ENCODE results near the gene LRRC27. TPM values are rescaled to one million over a fixed set of nuclear protein-coding genes. Genes with fewer than 3 reads are reported as not detected.

Gene LRRC27
- total RNA-seq, 1 donor = 13.4 TPM

DNA sequence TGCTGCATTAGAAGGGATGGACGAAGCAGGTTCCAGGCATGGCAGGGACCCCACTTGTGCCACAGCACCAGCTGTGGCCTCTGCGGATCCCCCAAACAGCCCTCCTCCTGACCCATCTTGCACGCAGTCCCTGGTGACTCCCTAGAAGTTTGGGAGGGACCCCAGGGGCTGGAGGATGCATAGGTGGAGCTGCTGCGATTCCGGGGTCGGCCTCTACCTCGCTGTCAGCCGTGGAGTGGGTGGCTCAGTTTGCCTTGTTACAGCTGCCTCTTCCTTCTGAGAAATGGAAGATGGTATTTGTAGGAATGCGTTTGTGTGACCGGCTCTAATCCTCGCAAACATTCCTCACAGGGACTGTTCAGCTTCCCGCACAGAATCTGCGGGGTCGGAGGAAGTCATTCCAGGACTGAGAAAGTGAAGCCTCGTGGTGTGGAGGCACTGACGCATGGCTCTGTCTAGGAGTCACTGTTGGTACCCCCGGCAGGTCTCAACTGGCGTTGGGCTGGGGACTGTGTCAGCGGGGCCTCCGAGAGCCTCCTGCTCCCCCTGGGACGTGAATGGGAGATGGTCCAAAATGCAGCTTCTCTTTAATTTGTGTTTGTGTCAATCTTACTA lies 82.5 kb downstream of the LRRC27 start:
- Histone ChIP-seq H4K20me1 (ENCODE audit: insufficient read depth, low read length) (peaks cover 3% of the 10 kb centered on the region), H3K4me1 (ENCODE audit: insufficient read depth, low read length) (peaks cover 16% of the 10 kb centered on the region), H3K9me3 (ENCODE audit: low read depth, low read length) (no peaks in the 10 kb centered on the region), H3K79me2 (ENCODE audit: insufficient read depth, low read length) (peaks cover 33% of the 10 kb centered on the region), H3K4me2 (ENCODE audit: insufficient read depth, low read length) (no peak overlapping the region), H3K4me3 (ENCODE audit: insufficient read depth, low read length) (no peak overlapping the region), H3K27me3 (ENCODE audit: insufficient read depth, low read length) (no peaks in the 10 kb centered on the region), H3K27ac (ENCODE audit: low read depth, low read length) (no peak overlapping the region), H3K36me3 (ENCODE audit: insufficient read depth, low read length) (no peaks in the 10 kb centered on the region), H2AFZ (ENCODE audit: low read length) (no peak overlapping the region)
- DNase-seq (ENCODE audit: insufficient read length, low spot score, missing footprints) = no peak
- TF ChIP-seq, protein P1, sequence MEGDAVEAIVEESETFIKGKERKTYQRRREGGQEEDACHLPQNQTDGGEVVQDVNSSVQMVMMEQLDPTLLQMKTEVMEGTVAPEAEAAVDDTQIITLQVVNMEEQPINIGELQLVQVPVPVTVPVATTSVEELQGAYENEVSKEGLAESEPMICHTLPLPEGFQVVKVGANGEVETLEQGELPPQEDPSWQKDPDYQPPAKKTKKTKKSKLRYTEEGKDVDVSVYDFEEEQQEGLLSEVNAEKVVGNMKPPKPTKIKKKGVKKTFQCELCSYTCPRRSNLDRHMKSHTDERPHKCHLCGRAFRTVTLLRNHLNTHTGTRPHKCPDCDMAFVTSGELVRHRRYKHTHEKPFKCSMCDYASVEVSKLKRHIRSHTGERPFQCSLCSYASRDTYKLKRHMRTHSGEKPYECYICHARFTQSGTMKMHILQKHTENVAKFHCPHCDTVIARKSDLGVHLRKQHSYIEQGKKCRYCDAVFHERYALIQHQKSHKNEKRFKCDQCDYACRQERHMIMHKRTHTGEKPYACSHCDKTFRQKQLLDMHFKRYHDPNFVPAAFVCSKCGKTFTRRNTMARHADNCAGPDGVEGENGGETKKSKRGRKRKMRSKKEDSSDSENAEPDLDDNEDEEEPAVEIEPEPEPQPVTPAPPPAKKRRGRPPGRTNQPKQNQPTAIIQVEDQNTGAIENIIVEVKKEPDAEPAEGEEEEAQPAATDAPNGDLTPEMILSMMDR (IDR thresholded peaks at IDR 0.05; ENCODE audit: extremely low read depth, low read depth, low read length) = no peak

DNA sequence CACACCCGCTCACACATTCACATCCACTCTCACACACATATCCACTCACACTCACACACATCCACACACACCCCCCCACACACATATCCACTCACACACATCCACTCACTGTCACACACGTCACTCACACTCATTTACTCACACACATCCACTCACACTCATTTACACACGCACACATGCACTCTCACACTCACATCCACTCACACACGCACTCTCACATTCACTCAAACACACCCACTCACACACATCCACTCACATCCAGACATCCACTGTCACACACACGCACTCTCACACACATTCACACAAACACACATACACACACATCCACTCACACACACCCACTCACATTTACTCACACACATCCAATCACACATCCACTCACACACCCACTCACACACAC lies 83.3 kb downstream of the LRRC27 start:
- no peak overlapping the region for H3K27ac ChIP-seq (ENCODE audit: low read depth, low read length)
- H3K27me3 ChIP-seq (ENCODE audit: insufficient read depth, low read length) = no peaks in the 10 kb centered on the region
- H3K9me3 ChIP-seq (ENCODE audit: low read depth, low read length) = no peaks in the 10 kb centered on the region
- no peak overlapping the region for H3K4me3 ChIP-seq (ENCODE audit: insufficient read depth, low read length)
- H3K4me2 ChIP-seq (ENCODE audit: insufficient read depth, low read length) = no peak overlapping the region
- H4K20me1 ChIP-seq (ENCODE audit: insufficient read depth, low read length) = peaks cover 3% of the 10 kb centered on the region
- peaks cover 26% of the 10 kb centered on the region for H3K79me2 ChIP-seq (ENCODE audit: insufficient read depth, low read length)
- DNase-seq (ENCODE audit: insufficient read length, low spot score, missing footprints) = no peak
- H3K4me1 ChIP-seq (ENCODE audit: insufficient read depth, low read length) = peaks cover 16% of the 10 kb centered on the region
- H3K36me3 ChIP-seq (ENCODE audit: insufficient read depth, low read length) = no peaks in the 10 kb centered on the region
- no peak overlapping the region for H2AFZ ChIP-seq (ENCODE audit: low read length)
- TF ChIP-seq, protein P1 (IDR thresholded peaks at IDR 0.05; ENCODE audit: extremely low read depth, low read depth, low read length) = no peak

DNA sequence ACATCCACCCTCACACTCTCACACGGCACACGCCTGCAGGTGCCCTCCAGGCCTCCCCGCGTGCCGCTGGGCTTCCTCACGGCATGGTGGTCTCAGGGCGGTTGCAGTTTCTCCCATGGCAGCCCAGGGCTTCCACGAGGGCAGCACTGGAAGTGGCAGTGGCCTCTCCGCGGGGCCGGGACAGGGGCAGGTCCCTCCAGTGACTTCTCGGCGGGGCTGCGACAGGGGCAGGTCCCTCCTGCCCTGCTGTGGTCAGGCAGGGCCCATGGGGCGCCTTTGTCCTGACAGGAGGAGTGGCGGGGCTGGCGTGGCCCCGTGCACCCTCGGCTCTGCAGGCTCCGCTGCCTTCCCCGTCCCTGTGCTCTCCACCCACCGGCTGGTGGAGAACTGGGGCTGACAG lies 84.0 kb downstream of the LRRC27 start:
- no peaks in the 10 kb centered on the region for H3K36me3 ChIP-seq (ENCODE audit: insufficient read depth, low read length)
- H3K4me1 ChIP-seq (ENCODE audit: insufficient read depth, low read length) = peaks cover 16% of the 10 kb centered on the region
- H3K4me3 ChIP-seq (ENCODE audit: insufficient read depth, low read length) = no peak overlapping the region
- H2AFZ ChIP-seq (ENCODE audit: low read length) = no peak overlapping the region
- TF ChIP-seq, protein P1 (IDR thresholded peaks at IDR 0.05; ENCODE audit: extremely low read depth, low read depth, low read length) = no peak
- H3K9me3 ChIP-seq (ENCODE audit: low read depth, low read length) = no peaks in the 10 kb centered on the region
- peaks cover 3% of the 10 kb centered on the region for H4K20me1 ChIP-seq (ENCODE audit: insufficient read depth, low read length)
- H3K4me2 ChIP-seq (ENCODE audit: insufficient read depth, low read length) = no peak overlapping the region
- DNase-seq (ENCODE audit: insufficient read length, low spot score, missing footprints) = no peak
- H3K27me3 ChIP-seq (ENCODE audit: insufficient read depth, low read length) = no peaks in the 10 kb centered on the region
- peaks cover 19% of the 10 kb centered on the region for H3K79me2 ChIP-seq (ENCODE audit: insufficient read depth, low read length)
- no peak overlapping the region for H3K27ac ChIP-seq (ENCODE audit: low read depth, low read length)

DNA sequence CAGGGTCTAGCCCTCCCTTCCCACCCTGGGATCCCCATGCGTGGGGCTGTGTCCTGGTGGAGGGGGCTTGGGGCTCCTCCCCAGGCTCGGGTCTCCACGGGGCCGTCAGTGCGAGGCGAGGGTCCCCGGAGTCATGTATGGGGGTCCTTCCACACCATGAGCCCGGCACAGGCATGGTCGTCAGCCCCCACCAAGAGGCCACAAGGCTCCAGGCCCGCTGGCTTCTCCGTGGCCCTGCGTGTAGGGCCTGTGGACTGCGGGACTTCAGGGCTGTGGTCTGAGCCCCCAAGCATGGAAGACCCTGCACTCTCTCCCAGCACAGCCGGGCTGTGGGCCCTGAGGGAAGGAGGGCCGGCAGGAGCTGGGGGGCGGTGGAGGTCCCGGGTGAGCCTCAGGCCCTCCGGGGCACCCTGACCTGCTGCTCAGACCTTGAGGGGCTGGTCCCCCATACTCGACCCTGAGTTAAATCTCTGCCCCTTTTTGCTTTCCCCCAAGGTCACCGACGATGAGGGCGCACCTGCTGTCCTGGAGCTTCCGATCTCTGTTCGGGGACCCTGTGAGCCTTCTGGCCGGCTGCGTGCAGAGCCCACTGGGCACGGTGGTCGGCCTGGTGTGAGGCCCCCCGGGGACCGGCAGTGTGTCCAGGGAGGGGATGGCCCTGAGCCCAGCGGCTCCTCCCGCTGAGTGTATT lies 84.7 kb downstream of the LRRC27 start:
- TF ChIP-seq, protein P1 (IDR thresholded peaks at IDR 0.05; ENCODE audit: extremely low read depth, low read depth, low read length) = no peak
- no peaks in the 10 kb centered on the region for H3K36me3 ChIP-seq (ENCODE audit: insufficient read depth, low read length)
- no peak for DNase-seq (ENCODE audit: insufficient read length, low spot score, missing footprints)
- no peak overlapping the region for H3K4me3 ChIP-seq (ENCODE audit: insufficient read depth, low read length)
- no peak overlapping the region for H3K4me2 ChIP-seq (ENCODE audit: insufficient read depth, low read length)
- H3K27ac ChIP-seq (ENCODE audit: low read depth, low read length) = no peak overlapping the region
- no peak overlapping the region for H2AFZ ChIP-seq (ENCODE audit: low read length)
- H3K79me2 ChIP-seq (ENCODE audit: insufficient read depth, low read length) = peaks cover 15% of the 10 kb centered on the region
- peaks cover 3% of the 10 kb centered on the region for H4K20me1 ChIP-seq (ENCODE audit: insufficient read depth, low read length)
- H3K9me3 ChIP-seq (ENCODE audit: low read depth, low read length) = no peaks in the 10 kb centered on the region
- H3K27me3 ChIP-seq (ENCODE audit: insufficient read depth, low read length) = no peaks in the 10 kb centered on the region
- peaks cover 17% of the 10 kb centered on the region for H3K4me1 ChIP-seq (ENCODE audit: insufficient read depth, low read length)

Data from osteoblast (primary cell).